ENCODE results near the gene ZDHHC11B.
"Not testable (repeated sequence)": the region's sequence is repeated elsewhere in the genome, so short reads cannot be mapped to it uniquely, and the experiment has no call there.

ZDHHC11B gene

DNA sequence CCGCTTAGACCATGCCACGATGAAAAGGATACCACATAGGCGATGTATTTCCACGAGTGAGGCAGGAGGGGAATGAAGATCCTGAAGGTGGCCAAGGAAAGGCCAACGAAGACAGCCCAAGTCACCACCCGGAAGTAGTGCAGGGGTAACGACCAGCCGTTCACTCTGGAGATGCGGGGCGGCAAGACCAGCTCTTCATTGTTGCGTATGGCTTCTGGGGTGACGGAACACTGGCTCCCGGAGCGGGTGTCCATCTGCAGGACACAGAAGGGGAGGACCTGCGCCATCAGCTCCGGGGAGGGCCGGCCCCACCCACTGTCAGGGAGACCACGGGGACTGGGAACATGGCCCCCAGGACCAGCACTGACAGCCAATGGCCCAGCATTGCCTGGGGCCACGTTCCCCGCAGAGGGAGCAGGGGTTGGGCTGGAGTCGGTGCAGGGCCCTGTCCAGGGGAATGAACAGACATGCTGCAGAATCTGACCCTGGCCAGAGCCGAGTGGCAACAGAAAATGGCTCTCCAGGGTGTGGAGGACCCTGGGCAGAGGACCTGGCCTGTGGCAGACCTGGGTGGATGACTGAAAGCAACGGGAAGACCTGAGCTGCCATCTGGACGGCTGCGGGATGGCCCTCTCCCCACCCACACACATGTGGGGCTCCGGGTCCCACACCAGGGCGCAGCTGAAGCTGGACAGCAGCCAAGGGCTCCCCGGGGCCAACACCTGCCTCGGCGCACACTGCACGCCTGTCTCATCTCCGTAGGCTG, 17.7 kb downstream of the ZDHHC11B start:
- no peak for DNase-seq (ENCODE audit: low read depth)

- no peak for DNase-seq (ENCODE audit: low read depth)
Measured at GRCh38 chr5:765948-766631, 18.4 kb downstream of the ZDHHC11B start.

- DNase-seq (ENCODE audit: low read depth), result no peak
Measured at GRCh38 chr5:763998-764781, 20.3 kb downstream of the ZDHHC11B start.

DNA sequence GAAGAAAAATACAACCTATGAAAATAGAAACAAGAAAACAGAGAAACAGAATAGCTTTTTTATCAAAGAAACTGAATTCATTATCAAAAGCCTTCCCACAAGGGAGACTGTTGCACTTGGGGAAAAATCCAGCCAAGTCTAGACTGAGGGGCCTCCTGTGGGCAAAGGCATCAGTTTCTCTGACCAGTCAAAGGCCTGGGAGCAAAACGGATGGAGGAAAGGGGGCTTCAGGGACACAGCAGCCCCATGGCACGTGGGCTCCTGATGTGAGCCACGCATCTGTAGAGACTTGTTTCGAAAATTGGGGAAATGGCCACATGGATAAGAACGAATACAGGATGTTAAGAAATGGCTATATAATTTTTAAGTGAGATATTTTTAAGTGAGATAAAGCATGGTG, 21.1 kb downstream of the ZDHHC11B start:
- no peak for DNase-seq (ENCODE audit: low read depth)

- not testable (repeated sequence) for DNase-seq (ENCODE audit: low read depth)
Measured at GRCh38 chr5:762996-763395, 21.5 kb downstream of the ZDHHC11B start.

DNA sequence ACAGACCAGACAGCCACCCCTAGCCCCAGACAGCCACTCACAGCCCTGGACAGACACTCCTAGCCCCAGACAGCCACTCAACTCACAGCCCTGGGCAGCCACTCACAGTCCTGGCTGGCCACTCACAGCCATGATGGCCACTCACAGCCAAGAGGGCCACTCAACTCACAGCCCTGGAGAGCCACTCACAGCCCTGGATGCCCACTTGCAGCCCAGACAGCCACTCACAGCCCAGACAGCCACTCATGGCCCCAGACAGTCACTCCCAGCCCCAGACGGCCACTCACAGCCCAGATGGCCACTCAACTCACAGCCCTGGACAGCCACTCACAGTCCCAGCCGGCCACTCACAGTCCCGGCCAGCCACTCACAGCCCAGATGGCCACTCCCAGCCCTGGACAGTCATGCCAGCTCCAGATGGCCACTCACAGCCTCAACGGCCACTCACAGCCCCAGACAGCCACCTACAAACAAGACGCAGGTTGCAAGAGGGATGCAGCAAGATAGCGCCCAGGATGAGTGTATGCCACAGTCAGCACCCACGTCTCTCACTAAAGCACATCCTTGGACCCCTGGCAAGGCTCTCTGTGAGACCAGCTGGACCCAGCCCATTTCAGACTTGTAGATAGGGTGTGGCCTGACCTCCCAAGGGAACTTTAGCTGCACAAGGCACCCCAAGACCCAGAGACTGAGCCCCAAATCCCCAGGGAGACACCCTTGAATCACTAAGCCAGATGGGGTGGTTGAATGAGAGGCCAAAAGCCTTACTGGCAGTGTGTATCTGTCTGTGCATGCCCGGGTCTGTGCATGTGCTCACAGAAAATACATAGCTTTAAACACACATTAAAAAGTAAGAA, 22.4 kb downstream of the ZDHHC11B start:
- DNase-seq (ENCODE audit: low read depth), result no peak

GRCh38 chr5:761059-761771, 23.3 kb downstream of the ZDHHC11B start:
- DNase-seq (ENCODE audit: low read depth), result no peak

DNA sequence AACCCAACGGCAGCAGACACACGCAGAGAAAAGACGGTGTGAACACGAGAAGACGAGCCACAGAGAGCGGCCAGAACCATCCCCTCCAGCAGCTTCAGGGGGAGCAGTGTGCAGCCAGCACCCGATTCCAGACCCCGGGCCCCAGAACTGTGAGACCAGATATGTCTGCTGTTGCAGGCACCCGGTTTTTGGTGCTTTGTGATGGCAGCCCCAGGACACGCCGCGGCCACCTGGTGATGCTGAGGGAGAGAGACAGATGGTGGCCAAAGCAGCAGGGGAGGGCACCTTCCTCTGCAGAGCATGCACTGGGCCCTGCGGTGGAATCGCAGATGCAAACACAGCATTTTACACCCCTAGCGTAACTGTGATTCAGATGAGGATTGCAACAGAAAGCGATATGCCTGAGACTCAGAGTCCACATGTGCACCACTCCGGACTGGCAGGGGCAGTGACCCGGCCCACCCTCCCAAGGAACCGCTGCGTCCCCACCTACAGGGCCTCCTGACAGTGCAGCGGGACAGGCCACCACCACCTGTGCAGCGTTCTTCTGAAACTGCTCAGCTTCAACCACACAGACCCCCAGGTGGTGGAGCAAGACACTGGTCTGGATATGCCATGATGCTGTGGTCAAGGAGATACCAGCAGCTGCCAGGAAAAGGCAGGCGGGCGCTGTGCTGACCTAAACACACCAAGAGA, 24.0 kb downstream of the ZDHHC11B start:
- no peak for DNase-seq (ENCODE audit: low read depth)

DNA sequence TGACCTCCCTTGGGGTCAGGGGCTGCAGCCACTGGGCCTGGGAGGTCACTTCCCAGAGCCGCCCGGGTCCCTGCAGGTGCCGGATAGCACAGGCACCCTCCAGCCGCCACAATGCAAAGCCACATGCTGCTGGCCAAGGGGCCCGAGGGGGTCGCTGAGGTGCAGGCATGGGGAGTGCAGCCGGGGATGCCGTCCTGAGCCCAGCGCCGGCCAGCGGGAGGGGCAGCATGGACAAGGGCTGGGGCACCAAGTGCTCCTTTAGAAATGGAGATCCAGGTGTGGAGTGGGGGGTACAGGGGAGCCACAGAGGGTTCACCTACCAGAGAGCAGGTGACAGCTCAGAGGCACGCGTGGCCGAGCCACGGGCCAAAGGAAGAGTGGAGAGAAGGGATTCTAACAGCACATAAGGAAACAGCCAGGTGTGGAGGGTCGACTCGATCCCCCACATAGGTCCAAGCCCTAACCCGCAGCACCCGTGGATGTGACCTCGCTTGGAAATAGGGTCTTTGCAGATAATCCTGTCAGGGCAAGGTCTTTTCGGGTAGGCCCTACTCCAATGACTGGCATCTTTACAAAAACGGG, 24.7 kb downstream of the ZDHHC11B start:
- no peak for DNase-seq (ENCODE audit: low read depth)

DNA sequence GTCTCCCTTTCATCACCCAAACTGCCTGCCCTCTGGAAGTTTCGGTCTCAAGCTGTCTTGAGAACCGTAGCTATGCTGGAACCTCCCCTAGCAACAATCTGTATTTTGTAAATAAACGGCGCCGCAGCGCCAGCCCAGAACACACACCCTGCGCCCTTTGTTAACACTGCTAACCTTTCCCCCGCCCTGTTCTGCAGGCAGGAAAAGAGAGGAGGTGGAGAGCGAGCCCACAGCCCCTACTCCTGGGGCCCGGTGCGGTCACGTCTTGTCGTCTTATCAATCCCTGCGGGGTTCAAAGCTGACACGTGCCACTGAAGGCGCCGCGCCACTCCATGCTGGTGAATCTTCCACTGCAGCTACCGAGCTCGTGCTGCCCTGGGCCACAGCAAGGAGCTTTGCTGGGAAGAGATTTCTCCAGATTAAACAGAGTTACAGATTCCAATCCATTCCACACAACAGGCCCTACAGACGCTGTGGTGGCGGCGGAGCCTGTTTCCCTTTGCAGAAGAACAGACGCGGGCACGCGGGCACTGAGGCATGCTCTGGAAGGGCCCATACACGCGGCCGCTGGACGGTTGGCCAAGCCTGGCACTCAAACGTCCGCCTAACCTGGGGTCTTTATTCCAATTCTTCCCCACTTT, 25.3 kb downstream of the ZDHHC11B start:
- DNase-seq (ENCODE audit: low read depth), result no peak

- no peak for DNase-seq (ENCODE audit: low read depth)
Measured at GRCh38 chr5:758698-759053, 25.9 kb downstream of the ZDHHC11B start.

- no peak for DNase-seq (ENCODE audit: low read depth)
Measured at GRCh38 chr5:757931-758697, 26.4 kb downstream of the ZDHHC11B start.

- DNase-seq (ENCODE audit: low read depth), result no peak
Measured at GRCh38 chr5:757346-757930, 27.1 kb downstream of the ZDHHC11B start.

GRCh38 chr5:756865-757345, 27.6 kb downstream of the ZDHHC11B start:
- no peak for DNase-seq (ENCODE audit: low read depth)

GRCh38 chr5:756171-756570, 28.4 kb downstream of the ZDHHC11B start:
- DNase-seq (ENCODE audit: low read depth), result no peak

GRCh38 chr5:754143-754632, 30.3 kb downstream of the ZDHHC11B start:
- DNase-seq (ENCODE audit: low read depth), result not testable (repeated sequence)

- not testable (repeated sequence) for DNase-seq (ENCODE audit: low read depth)
Measured at GRCh38 chr5:753567-754142, 30.9 kb downstream of the ZDHHC11B start.

Data from activated T-cell treated with anti-CD3 and anti-CD28 coated beads for 24 hours (primary cell).